Measurements from ENCODE around the gene ABHD12B.
A peak's percentile ranks its signal among the peaks of the same experiment; 100 is the strongest.
"Not testable (repeated sequence)": the region's sequence is repeated elsewhere in the genome, so short reads cannot be mapped to it uniquely, and the experiment has no call there.

ABHD12B gene

DNA sequence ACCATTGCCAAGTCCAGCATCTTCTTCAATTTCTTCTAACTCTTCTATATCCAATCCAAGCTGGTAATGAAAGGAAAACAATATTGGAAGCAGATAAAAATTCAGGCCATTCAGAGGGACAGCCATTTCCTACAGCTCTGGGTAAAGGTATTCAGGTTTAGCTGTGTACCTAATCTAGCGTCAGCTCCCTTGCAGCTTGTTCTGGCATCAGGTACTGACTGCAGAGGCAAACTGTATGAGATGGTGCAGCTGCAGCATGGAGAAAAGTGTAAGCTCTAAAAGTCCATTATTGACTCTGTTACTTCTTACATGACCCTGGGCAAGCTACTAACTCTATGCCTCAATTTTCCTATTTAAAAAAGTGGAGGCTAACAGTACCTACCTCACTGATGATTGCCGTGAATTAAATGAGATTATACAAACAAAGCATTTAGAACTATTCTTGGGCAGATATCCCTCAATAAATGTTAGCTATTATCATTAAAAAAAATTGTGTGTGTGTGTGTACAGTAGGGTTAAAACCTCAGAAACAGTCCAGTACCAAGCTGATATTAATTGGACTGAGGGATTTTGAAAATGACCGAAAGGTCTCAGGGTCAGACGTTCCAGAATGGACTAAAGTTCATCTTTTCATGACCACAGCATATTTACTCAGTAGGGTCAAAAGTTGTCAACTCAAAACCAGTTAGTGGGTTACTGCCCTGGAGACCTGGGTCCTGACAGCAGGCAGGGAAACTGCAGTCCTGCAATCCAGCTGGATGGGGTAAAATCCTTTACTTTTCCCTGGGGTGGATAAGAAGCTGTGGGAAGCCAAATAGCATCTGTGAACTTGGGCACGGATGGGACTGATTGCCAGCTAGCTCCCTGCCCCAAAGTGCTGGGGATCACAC, 63.5 kb downstream of the ABHD12B start:
- DNase-seq (ENCODE audit: low read depth in 2 of 2), result no peak

DNA sequence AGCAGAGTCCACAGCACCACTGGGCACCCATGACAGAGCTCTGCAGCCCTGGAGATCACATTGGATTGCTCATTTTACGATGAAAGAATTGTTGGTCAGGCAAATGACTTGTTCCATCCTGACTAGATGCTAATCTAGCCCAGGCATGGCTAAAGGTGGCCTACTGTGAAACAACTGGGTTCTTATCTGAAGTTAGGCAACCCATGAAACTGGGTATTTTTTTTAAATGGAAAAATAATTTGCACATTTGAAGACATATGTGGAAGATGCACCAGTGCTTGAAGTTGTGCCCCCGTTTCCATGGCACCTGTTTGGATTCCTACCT, 64.1 kb downstream of the ABHD12B start:
- DNase-seq (ENCODE audit: low read depth in 2 of 2), result no peak

GRCh38 chr14:50936882-50937281, 65.0 kb downstream of the ABHD12B start:
- no peak for DNase-seq (ENCODE audit: low read depth in 2 of 2)

- no peak for DNase-seq (ENCODE audit: low read depth in 2 of 2)
Observed at GRCh38 chr14:50937325-50937724, 65.5 kb downstream of the ABHD12B start.

DNA sequence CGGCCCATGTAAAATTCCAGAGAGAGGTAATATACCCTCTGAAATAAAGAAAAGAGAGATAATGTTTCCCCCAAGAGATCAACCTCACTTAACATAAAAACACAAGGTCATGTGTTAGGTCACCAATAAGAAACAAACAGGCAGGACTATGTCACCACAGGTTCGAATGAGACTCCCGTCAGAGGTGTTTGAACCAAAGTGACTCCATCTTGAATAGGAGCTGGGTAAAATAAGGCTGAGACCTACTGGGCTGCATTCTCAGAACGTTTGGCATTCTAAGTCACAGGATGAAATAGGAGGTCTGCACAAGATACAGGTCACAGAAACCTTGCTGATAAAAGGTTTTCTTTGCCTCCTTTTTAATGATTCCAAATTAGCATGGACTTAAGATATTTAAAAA, 65.9 kb downstream of the ABHD12B start:
- no peak for DNase-seq (ENCODE audit: low read depth in 2 of 2)

DNA sequence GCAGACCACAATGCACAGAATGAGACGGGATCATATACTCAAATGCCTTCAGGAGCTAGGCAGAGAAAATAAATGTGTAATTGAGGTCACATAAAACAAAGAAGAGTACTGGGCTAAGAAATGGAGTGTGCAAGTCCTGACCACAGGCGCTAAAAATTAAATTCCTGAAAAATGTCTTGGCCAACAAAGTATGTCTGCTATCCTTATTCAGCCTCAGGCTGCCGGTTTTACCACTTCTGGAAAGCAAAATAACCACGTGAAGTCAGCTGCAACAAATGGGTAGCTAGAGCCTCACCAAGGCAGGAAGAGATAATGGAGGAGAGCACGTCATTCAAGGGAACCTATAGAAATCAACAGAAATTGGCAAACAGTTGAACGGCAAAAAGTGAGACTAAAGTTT, 69.3 kb downstream of the ABHD12B start:
- DNase-seq (ENCODE audit: low read depth in 2 of 2), result no peak

DNA sequence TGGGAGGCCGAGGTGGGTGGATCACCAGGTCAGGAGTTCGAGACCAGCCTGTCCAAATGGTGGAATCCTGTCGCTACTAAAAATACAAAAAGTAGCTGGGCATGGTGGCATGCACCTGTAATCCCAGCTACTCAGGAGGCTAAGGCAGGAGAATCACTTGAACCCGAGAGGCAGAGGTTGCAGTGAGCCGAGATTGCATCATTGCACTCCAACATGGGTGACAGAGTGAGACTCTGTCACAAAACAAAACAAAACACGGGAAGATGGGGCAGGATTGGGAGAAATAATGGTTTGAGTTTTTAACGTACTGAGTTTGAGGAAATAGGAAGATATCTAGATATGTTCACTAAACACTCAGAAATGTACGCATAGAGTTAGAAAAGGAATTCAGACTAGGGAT, 69.8 kb downstream of the ABHD12B start:
- DNase-seq (ENCODE audit: low read depth in 2 of 2), result not testable (repeated sequence)

GRCh38 chr14:50943261-50943942, 71.5 kb downstream of the ABHD12B start:
- no peak for DNase-seq (ENCODE audit: low read depth in 2 of 2)

- DNase-seq (ENCODE audit: low read depth in 2 of 2), result peak in 1 of 2 donors; percentile 7
Observed at GRCh38 chr14:50943943-50944646, 72.2 kb downstream of the ABHD12B start, which contains the start of gene PYGL. Gene PYGL (minus strand): TSS chr14:50944483. CDS start chr14:50944403, 80 bp downstream.

DNA sequence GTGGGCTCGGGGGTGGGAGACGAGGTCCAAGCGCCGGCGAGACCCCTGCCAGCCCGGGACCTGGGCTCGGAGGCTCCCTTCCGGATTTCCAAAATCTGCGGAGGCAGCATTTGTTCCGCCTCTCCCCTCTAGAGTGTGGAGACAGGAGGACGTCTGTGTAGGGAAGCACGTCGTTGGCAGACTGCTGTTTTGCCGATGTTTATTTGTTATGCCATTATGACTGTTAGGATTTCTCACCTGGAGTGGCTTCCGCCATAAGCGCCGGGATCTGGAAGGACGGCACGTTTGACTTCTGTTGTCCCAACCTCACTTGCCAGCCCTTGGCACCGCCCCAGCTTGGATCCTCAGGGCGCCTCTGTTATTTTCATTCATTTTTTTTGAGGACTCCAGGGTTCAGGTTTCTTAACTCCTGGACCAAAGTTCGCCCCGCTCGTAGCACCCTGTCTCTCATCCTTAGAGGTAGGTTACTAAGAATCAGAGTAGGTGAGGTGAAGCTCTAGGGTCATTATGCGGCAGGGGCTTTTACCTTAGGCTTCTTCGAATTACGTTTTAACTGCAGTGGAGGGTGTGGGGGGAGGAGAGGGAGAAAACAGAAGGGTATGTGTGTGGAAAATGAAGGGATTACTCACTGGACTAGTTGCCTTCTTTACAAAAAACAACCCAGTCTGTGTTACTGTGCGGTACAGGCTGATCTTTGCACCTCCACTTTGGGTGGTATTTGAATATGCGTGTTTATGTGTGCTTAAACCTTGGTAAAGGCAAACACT, 73.0 kb downstream of the ABHD12B start:
- no peak for DNase-seq (ENCODE audit: low read depth in 2 of 2)

DNA sequence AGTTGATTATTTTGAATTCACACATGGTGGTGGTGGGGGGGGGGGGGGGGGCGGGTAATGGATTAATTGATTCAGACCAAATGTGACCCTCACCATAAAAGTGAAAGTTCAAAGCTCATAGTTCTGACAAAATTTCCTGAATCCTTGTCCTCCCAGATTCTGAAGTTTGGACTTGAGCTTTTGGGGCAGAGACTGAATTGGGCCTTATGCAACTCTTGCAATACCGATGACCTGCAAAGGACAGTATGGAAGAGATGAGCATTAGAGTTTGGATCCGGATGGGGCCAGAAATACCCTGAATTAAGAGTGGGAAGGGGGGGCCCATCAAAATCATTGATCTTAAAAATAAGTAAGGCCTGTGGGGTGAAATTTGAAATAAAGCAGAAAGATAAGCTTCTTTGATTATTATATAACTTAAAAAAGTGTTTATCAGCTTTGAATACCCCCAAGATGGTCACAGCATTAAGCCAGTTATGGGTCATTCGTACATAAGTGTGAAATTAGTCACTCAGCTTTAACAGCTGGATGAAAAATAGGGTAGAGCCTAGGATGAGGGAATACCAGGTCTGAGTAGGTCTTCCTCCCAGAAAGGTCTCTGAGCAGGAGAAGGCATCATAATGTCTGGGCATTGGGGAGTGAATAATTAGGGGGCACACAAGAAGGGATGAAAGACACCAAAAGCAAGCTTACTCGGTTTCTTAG, 74.5 kb downstream of the ABHD12B start:
- DNase-seq (ENCODE audit: low read depth in 2 of 2), result no peak

DNA sequence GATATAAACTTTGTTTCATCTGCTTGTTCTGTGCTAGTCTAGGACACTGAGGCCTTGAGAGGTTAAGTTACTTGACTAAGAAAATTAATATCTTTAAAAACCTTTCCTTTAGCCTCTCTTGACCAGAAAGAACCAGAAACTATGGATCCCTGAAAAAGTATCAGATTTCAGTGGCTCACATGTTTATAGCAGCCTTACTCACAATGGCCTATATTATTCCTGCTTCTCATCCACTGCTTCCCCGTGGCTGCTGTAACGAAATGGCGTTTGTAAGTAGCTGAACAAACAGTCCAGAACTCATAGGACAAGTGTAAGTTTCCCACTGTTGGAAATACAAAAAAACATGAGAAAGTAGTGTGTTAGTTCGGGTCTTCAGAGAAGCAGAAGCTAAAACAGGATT, 75.6 kb downstream of the ABHD12B start:
- DNase-seq (ENCODE audit: low read depth in 2 of 2), result no peak

GRCh38 chr14:50948205-50948604, 76.4 kb downstream of the ABHD12B start:
- no peak for DNase-seq (ENCODE audit: low read depth in 2 of 2)

DNA sequence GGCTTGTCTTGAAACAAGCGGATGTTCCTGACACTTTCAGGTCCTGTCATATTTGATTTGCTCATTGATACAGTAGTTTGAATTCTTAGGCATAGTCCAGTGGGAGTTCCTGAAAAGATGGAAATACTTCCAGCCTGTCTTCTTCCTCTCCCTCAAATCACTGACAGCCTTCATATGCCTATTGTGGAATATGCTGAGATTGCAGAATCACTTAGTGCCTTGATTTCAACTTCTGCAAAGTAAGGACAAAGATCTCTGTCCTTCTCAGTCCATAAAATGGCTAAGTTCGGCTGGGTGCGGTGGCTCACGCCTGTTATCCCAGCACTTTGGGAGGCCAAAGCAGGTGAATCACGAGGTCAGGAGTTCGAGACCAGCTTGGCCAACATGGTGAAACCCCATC, 79.2 kb downstream of the ABHD12B start:
- DNase-seq (ENCODE audit: low read depth in 2 of 2), result no peak

DNA sequence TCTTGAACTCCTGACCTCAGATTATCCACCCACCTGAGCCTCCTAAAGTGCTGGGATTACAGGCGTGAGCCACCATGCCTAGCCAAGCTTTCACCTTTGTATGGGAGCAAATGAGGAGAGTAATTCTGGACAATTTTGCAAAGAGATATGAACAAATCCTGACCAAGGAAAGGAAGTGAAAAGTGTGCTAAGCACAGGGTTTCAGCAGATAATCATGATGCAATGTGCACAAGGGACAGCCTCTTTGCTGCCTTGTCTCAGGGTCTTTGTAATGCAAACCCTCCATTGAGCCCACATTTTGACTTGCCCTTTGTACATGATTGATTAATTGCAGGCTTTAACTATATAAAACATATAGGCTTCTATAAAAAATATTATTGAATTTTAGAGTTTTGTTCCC, 81.6 kb downstream of the ABHD12B start:
- no peak for DNase-seq (ENCODE audit: low read depth in 2 of 2)

Data from stimulated activated CD4-positive, alpha-beta T cell treated with anti-CD3 and anti-CD28 coated beads, Interleukin-15, amount 100 ng/mL, for 48 hours (primary cell).